HPDE6-E6E7 (cell line): ENCODE results near the gene DDX28.
A peak's percentile ranks its signal among the peaks of the same experiment; 100 is the strongest.

Experiments
- DNase-seq: peaks from one replicate; pipeline ENCODE4 v3.0.0; 2011; ENCODE audit warnings: missing footprints; ENCODE audit errors: extremely low spot score

DDX28 gene

GRCh38 chr16:68022728-68023537 is at the start of gene DDX28, which contains the start of gene DUS2:
TSS of gene DDX28 (minus strand) at chr16:68023232. CDS start at chr16:68023202, 30 bp downstream.
TSS of gene DUS2 (plus strand) at chr16:68023284. CDS start at chr16:68038024, 14,740 bp downstream.
- DNase-seq = peak; percentile 91

GRCh38 chr16:68072038-68072695 is 49.1 kb upstream of the DDX28 start:
- DNase-seq = peak; percentile 99

GRCh38 chr16:68071518-68071901 is 48.5 kb upstream of the DDX28 start:
- DNase-seq = no peak

- no peak for DNase-seq
Observed at GRCh38 chr16:68070806-68071517, 47.9 kb upstream of the DDX28 start.

- no peak for DNase-seq
Observed at GRCh38 chr16:68070249-68070730, 47.3 kb upstream of the DDX28 start.

GRCh38 chr16:68069511-68070248 is 46.6 kb upstream of the DDX28 start:
- DNase-seq = no peak

GRCh38 chr16:68068926-68069325 is 45.9 kb upstream of the DDX28 start:
- no peak for DNase-seq

GRCh38 chr16:68066763-68067162 is 43.7 kb upstream of the DDX28 start:
- DNase-seq = no peak

GRCh38 chr16:68065716-68066305 is 42.8 kb upstream of the DDX28 start:
- no peak for DNase-seq

GRCh38 chr16:68064791-68065365 is 41.8 kb upstream of the DDX28 start:
- DNase-seq = peak; percentile 86

GRCh38 chr16:68062910-68063393 is 39.9 kb upstream of the DDX28 start:
- no peak for DNase-seq

- DNase-seq = no peak
Observed at GRCh38 chr16:68061396-68061795, 38.4 kb upstream of the DDX28 start.

GRCh38 chr16:68059804-68060203 is 36.8 kb upstream of the DDX28 start:
- no peak for DNase-seq

GRCh38 chr16:68055395-68055794 is 32.4 kb upstream of the DDX28 start:
- no peak for DNase-seq

GRCh38 chr16:68049449-68049848 is 26.4 kb upstream of the DDX28 start:
- no peak for DNase-seq

GRCh38 chr16:68047987-68048386 is 25.0 kb upstream of the DDX28 start:
- no peak for DNase-seq

GRCh38 chr16:68046106-68046505 is 23.1 kb upstream of the DDX28 start:
- no peak for DNase-seq

GRCh38 chr16:68041783-68042182 is 18.8 kb upstream of the DDX28 start:
- no peak for DNase-seq

GRCh38 chr16:68040506-68041288 is 17.7 kb upstream of the DDX28 start:
- peak; percentile 87 for DNase-seq
